HCT116 (cell line): Measurements from ENCODE around the gene PCDHAC2. TPM values are rescaled to one million over a fixed set of nuclear protein-coding genes. Genes with fewer than 3 reads are reported as not detected.

Experiments used
- ATAC-seq: fragments of 200-7000 bp; cut with Tn5 transposase; 2 replicates; pipeline ENCODE4 v1.9.1; 2020; ENCODE audit warnings: mild to moderate bottlenecking, moderate library complexity
- BruUV-seq: library from RNA; stranded (reverse); fragments of 400-500 nt; replicated peaks from 2 replicates; lab custom pipeline; 2021; lab: Mats Ljungman, UMichigan
- CTCF ChIA-PET: fragments of 300-600 bp; sonication (Branson Sonifier 250); formaldehyde crosslinking; loops from one replicate; lab custom pipeline; 2021; ENCODE audit warnings: antibody characterized with exemption; lab: Charles Lee
- POLR2A ChIA-PET: fragments of 300-600, 350-600 bp; sonication (Branson Sonifier 250); formaldehyde crosslinking; loops from one replicate; lab custom pipeline; 2021; ENCODE audit warnings: antibody characterized with exemption; lab: Charles Lee
- RAD21 ChIA-PET, 2 experiments: fragments of 300-600 bp; sonication (Branson Sonifier 250); formaldehyde crosslinking; loops; one replicate each; lab custom pipeline; 2023; ENCODE audit warnings: low total read pairs in 2 of 2; ENCODE audit not compliant: uncharacterized antibody in 2 of 2, unreplicated experiment in 2 of 2, low non-redundant PET in 1 of 2; lab: Charles Lee
- DNase-seq: peaks from one replicate; pipeline ENCODE4 v3.0.0-alpha.2; 2010; ENCODE audit warnings: low read depth, low spot score
- H2AFZ ChIP-seq: fragments of 200-600 bp; shearing (Covaris generic), sonication (generic); 2 replicates; pipeline ENCODE4 v1.6.1; 2017; ENCODE audit warnings: low read depth, mixed run types, mixed read lengths, antibody characterized with exemption, low read length; ENCODE audit not compliant: poor library complexity, severe bottlenecking
- H3K27ac ChIP-seq: 2 replicates; pipeline ENCODE4 v1.5.1; 2012; ENCODE audit warnings: low read depth, low read length
- H3K27me3 ChIP-seq: fragments of 200-600 bp; sonication (generic); 2 replicates; pipeline ENCODE4 v1.6.1; 2016; ENCODE audit warnings: mixed run types, low read length, mixed read lengths; ENCODE audit not compliant: insufficient read depth
- H3K36me3 ChIP-seq, 2 experiments: fragments of 200-500 bp in 1 of 2; fragments of 200-600 bp in 1 of 2; sonication (Bioruptor generic) in 1 of 2; sonication (generic) in 1 of 2; 2 replicates each; pipeline versions ENCODE4 v1.5.1 to v1.6.1; 2014 to 2016; ENCODE audit warnings: low read length in 2 of 2, inconsistent platforms in 1 of 2, mixed read lengths in 1 of 2, mixed run types in 1 of 2; ENCODE audit not compliant: insufficient read depth in 2 of 2, control insufficient read depth in 1 of 2
- H3K4me1 ChIP-seq, 2 experiments: fragments of 200-600 bp in 1 of 2; sonication (generic) in 1 of 2; 2 replicates each; pipeline versions ENCODE4 v1.5.1 to v1.6.1; 2012 to 2017; ENCODE audit warnings: low read length in 2 of 2, inconsistent platforms in 1 of 2, mild to moderate bottlenecking in 1 of 2, mixed read lengths in 1 of 2, mixed run types in 1 of 2, moderate library complexity in 1 of 2; ENCODE audit not compliant: insufficient read depth in 2 of 2, control insufficient read depth in 1 of 2
- H3K4me2 ChIP-seq: fragments of 200-600 bp; sonication (generic); 2 replicates; pipeline ENCODE4 v1.6.1; 2017; ENCODE audit warnings: mixed run types, low read length, mixed read lengths
- H3K4me3 ChIP-seq, 2 experiments: fragments of 200-600 bp in 1 of 2; sonication (generic) in 1 of 2; replicated peaks in 1 of 2; 2 replicates each; pipeline ENCODE4 v1.5.1; 2011 to 2016; ENCODE audit warnings: low read length in 2 of 2, control low read depth in 1 of 2, low read depth in 1 of 2, mild to moderate bottlenecking in 1 of 2, mixed read lengths in 1 of 2, mixed run types in 1 of 2
- H3K79me2 ChIP-seq: fragments of 200-600 bp; sonication (generic); 2 replicates; pipeline ENCODE4 v1.6.1; 2017; ENCODE audit warnings: mild to moderate bottlenecking, mixed run types, low read length, moderate library complexity, mixed read lengths; ENCODE audit not compliant: insufficient read depth
- H3K9ac ChIP-seq: fragments of 200-600 bp; sonication (generic); 2 replicates; pipeline ENCODE4 v1.6.1; 2016; ENCODE audit warnings: low read length, mixed read lengths
- H3K9me2 ChIP-seq: fragments of 200-600 bp; sonication (generic), shearing (Covaris generic); 2 replicates; pipeline ENCODE4 v1.6.1; 2017; ENCODE audit warnings: mixed run types, mild to moderate bottlenecking, moderate library complexity; ENCODE audit not compliant: insufficient read depth
- H3K9me3 ChIP-seq, 2 experiments: fragments of 200-500 bp in 1 of 2; fragments of 200-600 bp in 1 of 2; sonication (Bioruptor generic) in 1 of 2; sonication (generic) in 1 of 2; 2 replicates each; pipeline ENCODE4 v1.6.1; 2014 to 2017; ENCODE audit warnings: low read length in 2 of 2, mixed read lengths in 2 of 2, inconsistent platforms in 1 of 2, low read depth in 1 of 2, mild to moderate bottlenecking in 1 of 2, mixed run types in 1 of 2, moderate library complexity in 1 of 2; ENCODE audit not compliant: control insufficient read depth in 1 of 2, insufficient read depth in 1 of 2
- H4K20me1 ChIP-seq: fragments of 200-600 bp; sonication (generic), shearing (Covaris generic); 2 replicates; pipeline ENCODE4 v1.6.1; 2017; ENCODE audit warnings: mixed run types, mild to moderate bottlenecking, moderate library complexity; ENCODE audit not compliant: insufficient read depth
- CBX3 ChIP-seq: IDR thresholded peaks from 2 replicates; pipeline ENCODE4 v1.6.1; 2012; ENCODE audit warnings: low read depth
- CEBPB ChIP-seq: IDR thresholded peaks from 2 replicates; pipeline ENCODE4 v1.6.1; 2012; ENCODE audit warnings: low read depth
- EGR1 ChIP-seq: IDR thresholded peaks from 2 replicates; pipeline ENCODE4 v1.6.1; 2012; ENCODE audit warnings: low read depth
- EZH2 ChIP-seq: fragments of 200-600 bp; sonication (generic); IDR thresholded peaks from 2 replicates; pipeline ENCODE4 v1.6.1; 2017; ENCODE audit warnings: antibody characterized with exemption, mixed run types
- EZH2phosphoT487 ChIP-seq: fragments of 200-600 bp; IDR thresholded peaks from 2 replicates; pipeline ENCODE4 v1.6.1; 2018; ENCODE audit warnings: antibody characterized with exemption, borderline replicate concordance
- FOSL1 ChIP-seq: IDR thresholded peaks from 2 replicates; pipeline ENCODE4 v1.6.1; 2012; ENCODE audit warnings: low read depth
- POLR2A ChIP-seq: IDR thresholded peaks from 2 replicates; pipeline ENCODE4 v1.7.0; 2011; ENCODE audit warnings: borderline replicate concordance; ENCODE audit not compliant: insufficient read depth, insufficient read length; ENCODE audit errors: extremely low read depth
- RAD21 ChIP-seq: IDR thresholded peaks from 2 replicates; pipeline ENCODE4 v1.6.1; 2012; ENCODE audit warnings: low read depth, mild to moderate bottlenecking
- SIN3A ChIP-seq: IDR thresholded peaks from 2 replicates; pipeline ENCODE4 v1.6.1; 2012; ENCODE audit warnings: low read depth
- SP1 ChIP-seq: IDR thresholded peaks from 2 replicates; pipeline ENCODE4 v1.6.1; 2012; ENCODE audit warnings: low read depth
- SRF ChIP-seq: IDR thresholded peaks from 2 replicates; pipeline ENCODE4 v1.6.1; 2012; ENCODE audit warnings: low read depth
- TCF7L2 ChIP-seq: IDR thresholded peaks from 2 replicates; pipeline ENCODE4 v1.7.0; 2011; ENCODE audit warnings: borderline replicate concordance, inconsistent platforms; ENCODE audit not compliant: insufficient read depth, insufficient read length; ENCODE audit errors: extremely low read depth
- YY1 ChIP-seq: IDR thresholded peaks from 2 replicates; pipeline ENCODE4 v1.6.1; 2011; ENCODE audit warnings: low read length, low read depth, moderate library complexity, mild to moderate bottlenecking; ENCODE audit not compliant: insufficient replicate concordance; ENCODE audit errors: extremely low read depth
- ZFX ChIP-seq: fragments of 450-650 bp; IDR thresholded peaks from 2 replicates; pipeline ENCODE4 v1.6.1; 2017
- ZNF274 ChIP-seq: fragments of 200-500 bp; sonication (Bioruptor generic); IDR thresholded peaks from 2 replicates; pipeline ENCODE4 v1.6.1; 2014; ENCODE audit warnings: mild to moderate bottlenecking, low read depth, low read length, inconsistent platforms
- intact Hi-C: fragments of 100-400 bp; cut with micrococcal nuclease; formaldehyde crosslinking; loops from 2 replicates; pipeline ENCODE4 v1.10.0; 2022
- total RNA-seq: library from RNA; stranded (reverse); gene quantifications from one replicate; pipeline ENCODE4 v1.2.1, GENCODE V29; 2021; ENCODE audit not compliant: unreplicated experiment
- TF ChIP-seq, protein P1 (sequence below): IDR thresholded peaks from 2 replicates; pipeline ENCODE4 v1.6.1; 2012
- TF ChIP-seq, protein P2 (sequence below): IDR thresholded peaks from 2 replicates; pipeline ENCODE4 v1.6.1; 2012
- TF ChIP-seq, protein P3 (sequence below), 3 experiments: fragments of 200-600 bp in 1 of 3; sonication (generic) in 1 of 3; IDR thresholded peaks in 2 of 3; conservative IDR thresholded peaks in 1 of 3; 2 replicates each; pipeline ENCODE4 v1.5.1; 2012 to 2017; ENCODE audit warnings: low read depth in 2 of 3, low read length in 2 of 3, antibody characterized with exemption in 1 of 3, borderline replicate concordance in 1 of 3, control low read depth in 1 of 3, mild to moderate bottlenecking in 1 of 3, mixed read lengths in 1 of 3, mixed run types in 1 of 3, moderate library complexity in 1 of 3; ENCODE audit not compliant: insufficient read depth in 1 of 3
- TF ChIP-seq, protein P4 (sequence below): IDR thresholded peaks from 2 replicates; pipeline ENCODE4 v1.6.1; 2012; ENCODE audit warnings: low read depth

Gene PCDHAC2
- total RNA-seq, 1 experiment from 2014 or later = 3.2 TPM

DNA sequence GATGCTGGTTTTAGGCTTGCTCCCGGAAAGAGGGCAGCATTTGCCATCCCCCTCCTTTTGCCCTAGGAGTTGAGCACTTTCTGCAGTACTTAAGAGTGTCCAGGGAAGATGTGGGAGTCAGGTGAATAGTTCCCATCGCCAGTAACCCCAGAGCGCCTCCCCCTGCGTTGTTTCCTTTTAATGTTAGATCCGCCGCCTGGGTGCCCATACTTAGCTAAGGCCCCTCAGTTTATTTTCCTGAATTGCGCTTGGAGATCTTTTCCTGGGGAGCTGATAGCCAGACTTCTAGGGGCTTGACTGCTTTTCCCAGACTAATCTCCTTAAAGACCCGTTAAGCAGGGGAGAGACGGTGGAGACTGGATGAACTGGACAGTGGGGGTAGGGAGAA is 377 bp upstream of the PCDHAC2 start:
- Histone ChIP-seq H3K27ac (peak overlapping the region; percentile 47; the same call in 1 of the 2 replicates), H3K9ac (peak overlapping the region; percentile 59), H3K9me3 (no peaks in the 10 kb centered on the region), H3K79me2 (no peaks in the 10 kb centered on the region), H3K27me3 (no peaks in the 10 kb centered on the region), H3K9me2 (no peaks in the 10 kb centered on the region), H3K4me2 (peak overlapping the region; percentile 90), H3K36me3 (no peaks in the 10 kb centered on the region), H3K4me3 (peak overlapping the region; percentile 58 to 65), H2AFZ (peak overlapping the region; percentile 91), H4K20me1 (no peaks in the 10 kb centered on the region), H3K4me1 (peaks cover 9 to 19% of the 10 kb centered on the region in 2 experiments; a peak in 3 of 4 replicates)
- BruUV-seq = no TSS peak
- ChIA-PET CTCF (interaction anchor here (0.7 to 1.2 kb wide), 2 partner anchors 52 to 74 kb away, joined by 3 to 6 read pairs; no protein-coding TSS in a partner anchor), POLR2A (interaction anchor here (1.8 kb wide), 1 partner anchor 38 kb away, joined by 6 read pairs; no protein-coding TSS in a partner anchor), RAD21 (no interaction called here)
- DNase-seq (no peak), ATAC-seq (peak; percentile 58)
- intact Hi-C loops = loop anchor here (5.0 kb wide), 1 partner anchor 39 kb away; the partner anchor contains the start of gene PCDHAC1
- no peak for TF ChIP-seq SIN3A
- no peak for TF ChIP-seq RAD21
- no peak for TF ChIP-seq POLR2A
- no peak for TF ChIP-seq ZFX
- TF ChIP-seq, protein P1, sequence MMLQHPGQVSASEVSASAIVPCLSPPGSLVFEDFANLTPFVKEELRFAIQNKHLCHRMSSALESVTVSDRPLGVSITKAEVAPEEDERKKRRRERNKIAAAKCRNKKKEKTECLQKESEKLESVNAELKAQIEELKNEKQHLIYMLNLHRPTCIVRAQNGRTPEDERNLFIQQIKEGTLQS = no peak
- TF ChIP-seq ZNF274 = no peak
- no peak for TF ChIP-seq FOSL1
- TF ChIP-seq, protein P2, sequence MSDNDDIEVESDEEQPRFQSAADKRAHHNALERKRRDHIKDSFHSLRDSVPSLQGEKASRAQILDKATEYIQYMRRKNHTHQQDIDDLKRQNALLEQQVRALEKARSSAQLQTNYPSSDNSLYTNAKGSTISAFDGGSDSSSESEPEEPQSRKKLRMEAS = no peak
- no peak for TF ChIP-seq EGR1
- TF ChIP-seq EZH2phosphoT487 = no peak
- no peak for TF ChIP-seq EZH2
- TF ChIP-seq CBX3 = no peak
- TF ChIP-seq, protein P3, sequence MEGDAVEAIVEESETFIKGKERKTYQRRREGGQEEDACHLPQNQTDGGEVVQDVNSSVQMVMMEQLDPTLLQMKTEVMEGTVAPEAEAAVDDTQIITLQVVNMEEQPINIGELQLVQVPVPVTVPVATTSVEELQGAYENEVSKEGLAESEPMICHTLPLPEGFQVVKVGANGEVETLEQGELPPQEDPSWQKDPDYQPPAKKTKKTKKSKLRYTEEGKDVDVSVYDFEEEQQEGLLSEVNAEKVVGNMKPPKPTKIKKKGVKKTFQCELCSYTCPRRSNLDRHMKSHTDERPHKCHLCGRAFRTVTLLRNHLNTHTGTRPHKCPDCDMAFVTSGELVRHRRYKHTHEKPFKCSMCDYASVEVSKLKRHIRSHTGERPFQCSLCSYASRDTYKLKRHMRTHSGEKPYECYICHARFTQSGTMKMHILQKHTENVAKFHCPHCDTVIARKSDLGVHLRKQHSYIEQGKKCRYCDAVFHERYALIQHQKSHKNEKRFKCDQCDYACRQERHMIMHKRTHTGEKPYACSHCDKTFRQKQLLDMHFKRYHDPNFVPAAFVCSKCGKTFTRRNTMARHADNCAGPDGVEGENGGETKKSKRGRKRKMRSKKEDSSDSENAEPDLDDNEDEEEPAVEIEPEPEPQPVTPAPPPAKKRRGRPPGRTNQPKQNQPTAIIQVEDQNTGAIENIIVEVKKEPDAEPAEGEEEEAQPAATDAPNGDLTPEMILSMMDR (IDR thresholded peaks at IDR 0.05 in 2 of 3, conservative IDR thresholded peaks at IDR 0.05 in 1 of 3; ENCODE audit: borderline replicate concordance in 1 of 3, insufficient read depth in 1 of 3, low read depth in 2 of 3, low read length in 2 of 3) = no peak
- no peak for TF ChIP-seq SRF
- TF ChIP-seq SP1 = no peak
- TF ChIP-seq YY1 = no peak
- no peak for TF ChIP-seq TCF7L2
- TF ChIP-seq, protein P4, sequence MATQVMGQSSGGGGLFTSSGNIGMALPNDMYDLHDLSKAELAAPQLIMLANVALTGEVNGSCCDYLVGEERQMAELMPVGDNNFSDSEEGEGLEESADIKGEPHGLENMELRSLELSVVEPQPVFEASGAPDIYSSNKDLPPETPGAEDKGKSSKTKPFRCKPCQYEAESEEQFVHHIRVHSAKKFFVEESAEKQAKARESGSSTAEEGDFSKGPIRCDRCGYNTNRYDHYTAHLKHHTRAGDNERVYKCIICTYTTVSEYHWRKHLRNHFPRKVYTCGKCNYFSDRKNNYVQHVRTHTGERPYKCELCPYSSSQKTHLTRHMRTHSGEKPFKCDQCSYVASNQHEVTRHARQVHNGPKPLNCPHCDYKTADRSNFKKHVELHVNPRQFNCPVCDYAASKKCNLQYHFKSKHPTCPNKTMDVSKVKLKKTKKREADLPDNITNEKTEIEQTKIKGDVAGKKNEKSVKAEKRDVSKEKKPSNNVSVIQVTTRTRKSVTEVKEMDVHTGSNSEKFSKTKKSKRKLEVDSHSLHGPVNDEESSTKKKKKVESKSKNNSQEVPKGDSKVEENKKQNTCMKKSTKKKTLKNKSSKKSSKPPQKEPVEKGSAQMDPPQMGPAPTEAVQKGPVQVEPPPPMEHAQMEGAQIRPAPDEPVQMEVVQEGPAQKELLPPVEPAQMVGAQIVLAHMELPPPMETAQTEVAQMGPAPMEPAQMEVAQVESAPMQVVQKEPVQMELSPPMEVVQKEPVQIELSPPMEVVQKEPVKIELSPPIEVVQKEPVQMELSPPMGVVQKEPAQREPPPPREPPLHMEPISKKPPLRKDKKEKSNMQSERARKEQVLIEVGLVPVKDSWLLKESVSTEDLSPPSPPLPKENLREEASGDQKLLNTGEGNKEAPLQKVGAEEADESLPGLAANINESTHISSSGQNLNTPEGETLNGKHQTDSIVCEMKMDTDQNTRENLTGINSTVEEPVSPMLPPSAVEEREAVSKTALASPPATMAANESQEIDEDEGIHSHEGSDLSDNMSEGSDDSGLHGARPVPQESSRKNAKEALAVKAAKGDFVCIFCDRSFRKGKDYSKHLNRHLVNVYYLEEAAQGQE = no peak
- no peak for TF ChIP-seq CEBPB
